Keratinocyte (primary cell): ENCODE measurements around the gene SPDYE8. TPM values are rescaled to one million over a fixed set of nuclear protein-coding genes. Genes with fewer than 3 reads are reported as not detected.
A peak's percentile ranks its signal among the peaks of the same experiment; 100 is the strongest.
"Not testable (repeated sequence)": the region's sequence is repeated elsewhere in the genome, so short reads cannot be mapped to it uniquely, and the experiment has no call there.

Experiments used
- DNase-seq: peaks from one replicate; pipeline ENCODE4 v3.0.0-alpha.2; 2011; ENCODE audit warnings: low read depth, missing footprints, low spot score
- FAIRE-seq: peaks from 2 replicates; lab custom pipeline; 2011; peaks lifted over from hg19 to GRCh38; lab: Jason Lieb, UNC
- H2AFZ ChIP-seq: 2 replicates; pipeline ENCODE4 v1.6.0; 2012; ENCODE audit warnings: low read length, control low read depth, inconsistent platforms; ENCODE audit not compliant: control insufficient read depth
- H3K27ac ChIP-seq: 2 replicates; pipeline ENCODE4 v1.5.1; 2011; ENCODE audit warnings: low read length; ENCODE audit not compliant: control insufficient read depth, insufficient read depth
- H3K27me3 ChIP-seq: 3 replicates; pipeline ENCODE4 v1.6.0; 2011; ENCODE audit warnings: low read length; ENCODE audit not compliant: control insufficient read depth, insufficient read depth; ENCODE audit errors: extremely low read depth
- H3K36me3 ChIP-seq, 2 experiments: 2 replicates in 1 of 2; 3 replicates in 1 of 2; pipeline ENCODE4 v1.5.1; 2011; ENCODE audit warnings: low read length in 2 of 2, mild to moderate bottlenecking in 1 of 2; ENCODE audit not compliant: control insufficient read depth in 2 of 2, insufficient read depth in 2 of 2; ENCODE audit errors: extremely low read depth in 1 of 2
- H3K4me1 ChIP-seq: 3 replicates; pipeline ENCODE4 v1.5.1; 2011; ENCODE audit warnings: low read length; ENCODE audit not compliant: control insufficient read depth, insufficient read depth; ENCODE audit errors: extremely low read depth
- H3K4me2 ChIP-seq: 3 replicates; pipeline ENCODE4 v1.6.0; 2011; ENCODE audit warnings: low read depth, low read length; ENCODE audit not compliant: control insufficient read depth, insufficient read depth; ENCODE audit errors: extremely low read depth
- H3K4me3 ChIP-seq, 3 experiments: fragments of 200-600 bp in 1 of 3; sonication (generic) in 1 of 3; 2 replicates in 2 of 3; 3 replicates in 1 of 3; pipeline ENCODE4 v1.5.1; 2011 to 2016; ENCODE audit warnings: low read length in 3 of 3, mild to moderate bottlenecking in 3 of 3, control low read depth in 2 of 3, inconsistent platforms in 1 of 3, low read depth in 1 of 3, mixed read lengths in 1 of 3, mixed run types in 1 of 3, moderate library complexity in 1 of 3; ENCODE audit not compliant: control insufficient read depth in 2 of 3, insufficient read depth in 2 of 3; ENCODE audit errors: extremely low read depth in 1 of 3
- H3K79me2 ChIP-seq: 2 replicates; pipeline ENCODE4 v1.6.0; 2012; ENCODE audit warnings: low read length; ENCODE audit not compliant: control insufficient read depth, insufficient read depth
- H3K9ac ChIP-seq: 3 replicates; pipeline ENCODE4 v1.6.0; 2011; ENCODE audit warnings: low read length; ENCODE audit not compliant: control insufficient read depth, insufficient read depth; ENCODE audit errors: extremely low read depth
- H3K9me1 ChIP-seq: 3 replicates; pipeline ENCODE4 v1.6.0; 2011; ENCODE audit warnings: low read length; ENCODE audit not compliant: control insufficient read depth, insufficient read depth; ENCODE audit errors: extremely low read depth
- H3K9me3 ChIP-seq: 2 replicates; pipeline ENCODE4 v1.5.1; 2012; ENCODE audit warnings: low read depth, low read length; ENCODE audit not compliant: control insufficient read depth
- H4K20me1 ChIP-seq: 3 replicates; pipeline ENCODE4 v1.6.0; 2011; ENCODE audit warnings: low read length; ENCODE audit not compliant: control insufficient read depth, insufficient read depth; ENCODE audit errors: extremely low read depth
- dilution Hi-C: fragments of 300-500 bp; cut with MboI; formaldehyde crosslinking; loops from one replicate; pipeline ENCODE4 v1.7.0; 2020; ENCODE audit warnings: low sequenced_read_pairs; ENCODE audit not compliant: extremely low pct_ligation_motif_present
- polyA plus RNA-seq, 5 experiments: library from polyadenylated mRNA; depleted of rRNA in 3 of 5; stranded (reverse) in 3 of 5; stranded (forward) in 1 of 5; unstranded in 1 of 5; fragments of >200 nt; gene quantifications; 1 replicate in 1 of 5; 2 replicates in 3 of 5; 3 replicates in 1 of 5; pipeline versions ENCODE4 v1.2.1 to v1.2.3, GENCODE V29; 2011 to 2012; ENCODE audit warnings: missing spikeins in 2 of 5, low read depth in 1 of 5, low replicate concordance in 1 of 5

Gene SPDYE8
- polyA plus RNA-seq, 1 donor (not counting 4 experiments of a cell fraction or from before 2014, with no cell fraction given): not detected

GRCh38 chr7:73005356-73005692, 24.2 kb downstream of the SPDYE8 start:
- peak overlapping the region; percentile 76 for H2AFZ ChIP-seq
- dilution Hi-C loops, H4K20me1 ChIP-seq, H3K27me3 ChIP-seq, H3K36me3 ChIP-seq, H3K9me3 ChIP-seq, H3K79me2 ChIP-seq, H3K4me2 ChIP-seq, FAIRE-seq, DNase-seq, H3K4me1 ChIP-seq, H3K9me1 ChIP-seq: not testable (repeated sequence)
- peak overlapping the region; percentile 63 for H3K27ac ChIP-seq
- H3K4me3 ChIP-seq: peak overlapping the region in 2 of 3 experiments; percentile 49 to 51
- peak overlapping the region; percentile 76 for H3K9ac ChIP-seq

- H3K4me2 ChIP-seq, H3K9me3 ChIP-seq, FAIRE-seq, H3K27ac ChIP-seq, H2AFZ ChIP-seq, H4K20me1 ChIP-seq, H3K4me3 ChIP-seq, dilution Hi-C loops, DNase-seq, H3K9ac ChIP-seq, H3K9me1 ChIP-seq, H3K4me1 ChIP-seq, H3K79me2 ChIP-seq, H3K27me3 ChIP-seq, H3K36me3 ChIP-seq: not testable (repeated sequence)
Observed at GRCh38 chr7:72997887-72998468, 31.6 kb downstream of the SPDYE8 start.

DNA sequence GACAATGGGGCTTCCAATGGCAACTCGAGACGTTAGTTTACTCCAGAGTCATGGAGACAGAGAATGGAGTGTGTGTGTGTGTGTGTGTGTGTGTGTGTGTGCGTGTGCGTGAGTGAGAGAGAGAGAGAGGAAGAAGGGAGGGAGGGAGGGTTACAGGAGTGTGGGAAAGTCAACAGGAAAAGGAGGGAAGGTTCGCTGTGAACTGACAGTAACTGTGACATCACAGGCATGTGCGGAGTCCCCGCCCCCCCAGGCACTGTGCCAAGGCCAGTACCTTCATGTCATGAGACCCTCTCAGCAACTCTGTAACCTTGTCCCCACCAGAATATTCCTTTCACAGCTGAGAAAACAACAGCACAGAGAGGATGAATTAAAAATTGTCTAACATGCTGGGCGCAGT, 32.1 kb downstream of the SPDYE8 start:
- H3K9me3 ChIP-seq, H3K4me3 ChIP-seq, H3K27me3 ChIP-seq, H3K4me1 ChIP-seq, H3K4me2 ChIP-seq, H3K79me2 ChIP-seq, DNase-seq, H4K20me1 ChIP-seq, FAIRE-seq, dilution Hi-C loops, H3K9me1 ChIP-seq, H3K9ac ChIP-seq, H2AFZ ChIP-seq, H3K36me3 ChIP-seq, H3K27ac ChIP-seq: not testable (repeated sequence)

- H3K79me2 ChIP-seq, H3K27ac ChIP-seq, H3K4me2 ChIP-seq, dilution Hi-C loops, H3K4me1 ChIP-seq, DNase-seq, H3K9me1 ChIP-seq, H3K9ac ChIP-seq, H4K20me1 ChIP-seq, FAIRE-seq, H3K9me3 ChIP-seq, H3K36me3 ChIP-seq, H2AFZ ChIP-seq, H3K4me3 ChIP-seq, H3K27me3 ChIP-seq: not testable (repeated sequence)
Observed at GRCh38 chr7:72995484-72995883, 34.1 kb downstream of the SPDYE8 start.

DNA sequence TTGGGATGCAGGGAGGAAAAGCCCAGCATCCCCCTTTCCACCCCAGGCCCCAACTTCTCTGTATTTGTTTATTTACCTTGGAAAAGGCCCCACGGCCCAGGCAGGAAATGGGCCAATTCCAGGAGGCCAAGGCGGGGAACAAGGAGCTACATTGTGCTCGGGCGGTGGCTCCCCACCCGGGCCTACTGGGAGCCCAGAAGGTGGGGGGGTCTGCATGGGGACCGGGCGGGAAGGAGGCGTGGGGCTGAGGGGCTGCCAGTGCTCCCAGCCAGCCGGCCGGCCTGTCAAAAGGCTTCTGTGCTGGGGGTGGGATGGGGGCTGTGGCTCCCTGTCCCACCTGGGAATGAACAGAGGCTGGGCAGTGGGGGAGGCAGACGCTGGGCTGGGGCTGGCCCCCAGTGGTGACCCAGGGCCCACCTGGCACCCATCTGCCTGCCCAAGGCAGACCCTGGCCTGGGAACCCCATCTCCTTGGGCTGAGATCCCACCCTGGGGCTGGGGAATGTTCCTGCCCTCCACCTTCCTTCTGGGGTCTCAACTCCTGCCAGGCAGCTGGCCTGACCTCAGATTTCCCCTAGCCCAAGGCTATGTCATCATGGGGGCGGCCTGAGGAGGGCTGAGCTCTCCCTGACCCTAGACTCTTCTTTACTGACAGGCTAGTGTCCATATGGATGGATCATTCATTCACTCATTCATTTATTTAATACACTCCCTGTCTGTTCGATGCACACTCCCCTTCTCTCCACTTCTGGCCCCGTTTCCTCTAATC, 39.2 kb downstream of the SPDYE8 start:
- FAIRE-seq, H3K27ac ChIP-seq, DNase-seq, H3K4me3 ChIP-seq, H3K9ac ChIP-seq, H3K9me1 ChIP-seq, dilution Hi-C loops, H3K36me3 ChIP-seq, H3K9me3 ChIP-seq, H4K20me1 ChIP-seq, H3K4me2 ChIP-seq, H3K79me2 ChIP-seq, H3K4me1 ChIP-seq, H2AFZ ChIP-seq, H3K27me3 ChIP-seq: not testable (repeated sequence)
